GM11168 (cell line): ENCODE measurements around the gene MYOZ2.

Experiments
- in situ Hi-C: fragments of 300-500 bp; cut with MboI; formaldehyde crosslinking; loops from one replicate; pipeline ENCODE4 v1.12.0; 2022; ENCODE audit warnings: low sequenced_read_pairs; ENCODE audit not compliant: unreplicated experiment

MYOZ2 gene

DNA sequence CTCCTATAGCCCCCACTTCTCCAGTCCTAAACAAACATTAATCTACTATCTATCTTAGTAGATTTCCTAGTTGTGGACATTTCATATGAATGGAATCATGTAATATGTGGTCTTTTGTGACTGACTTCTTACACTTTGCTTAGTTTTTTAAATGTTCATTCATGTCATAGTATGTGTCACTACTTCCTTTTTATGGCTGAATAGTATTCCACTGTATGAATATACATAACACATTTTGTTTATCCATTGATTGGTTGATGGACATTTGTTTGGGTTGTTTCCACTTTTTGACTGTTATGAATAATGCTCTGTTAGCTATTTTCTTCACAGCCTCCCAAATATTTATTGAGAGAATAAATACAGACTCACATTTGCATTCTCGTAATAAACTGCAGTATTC lies 96.7 kb downstream of the MYOZ2 start:
- in situ Hi-C loops: no loop called here

DNA sequence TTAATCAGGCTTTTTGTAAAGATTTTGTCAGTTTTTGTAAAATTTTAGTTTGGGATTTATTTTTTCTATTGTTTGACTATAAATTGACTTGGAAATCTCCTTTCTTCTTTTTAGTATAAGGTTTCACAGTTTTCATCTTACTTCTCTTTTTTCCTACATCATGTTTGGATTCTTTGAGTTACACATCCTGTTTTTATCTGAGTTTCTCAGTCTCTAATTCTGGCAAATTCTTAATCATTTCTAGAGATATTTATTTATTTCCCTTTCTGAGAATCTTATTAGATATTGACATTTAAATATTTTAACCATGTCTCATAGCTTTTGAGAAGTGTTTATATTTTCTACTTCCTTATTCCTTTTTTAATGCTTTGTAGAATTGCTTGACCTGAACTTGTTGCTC lies 97.6 kb downstream of the MYOZ2 start:
- in situ Hi-C loops: no loop called here

DNA sequence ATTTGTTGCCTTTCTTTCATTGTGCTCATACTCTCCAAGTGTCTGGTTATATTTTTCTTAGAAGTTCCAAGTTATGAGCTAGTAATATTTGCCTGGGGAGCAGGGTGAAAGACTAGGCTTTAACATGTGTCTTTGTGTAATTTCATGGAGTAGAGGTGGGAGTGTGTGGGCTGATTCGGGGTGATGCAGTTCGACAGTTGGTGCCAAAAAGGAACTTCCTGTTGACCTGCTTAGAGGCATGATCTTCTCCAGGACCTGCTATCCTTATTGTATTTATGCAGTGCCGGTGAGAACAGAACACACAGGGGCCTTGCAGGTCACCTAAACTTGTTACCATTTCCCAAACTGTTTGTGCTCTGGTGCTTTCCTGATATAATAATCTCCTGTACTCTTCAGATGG lies 98.1 kb downstream of the MYOZ2 start:
- in situ Hi-C loops: no loop called here

DNA sequence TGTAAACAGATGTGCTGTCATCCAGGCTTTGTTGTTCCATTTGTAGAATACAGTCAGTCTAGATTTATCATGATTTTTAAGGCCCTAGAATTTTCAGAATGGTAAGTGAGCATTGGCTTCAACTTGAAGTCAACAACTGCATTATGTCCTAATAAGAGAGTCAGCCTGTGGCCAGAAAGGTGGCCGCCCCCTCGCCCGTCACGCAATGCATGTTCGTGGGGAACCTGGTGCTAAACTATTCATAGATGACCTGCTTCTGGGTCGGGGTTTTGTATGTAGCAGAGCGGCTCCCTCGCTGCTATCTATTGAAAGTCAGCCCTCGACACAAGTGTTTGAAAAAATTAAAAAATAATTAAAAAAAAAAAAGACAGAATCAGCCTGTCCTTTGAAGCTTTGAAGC lies 101.6 kb downstream of the MYOZ2 start:
- in situ Hi-C loops: no loop called here
